Measurements from ENCODE around the gene POPDC3.

The POPDC3 gene

GRCh38 chr6:105164418-105164817 lies 15.4 kb downstream of the POPDC3 start:
- H3K4me3 ChIP-seq (ENCODE audit: low read length) = no peak overlapping the region
- no peak for DNase-seq (ENCODE audit: low read depth, low spot score)

DNA sequence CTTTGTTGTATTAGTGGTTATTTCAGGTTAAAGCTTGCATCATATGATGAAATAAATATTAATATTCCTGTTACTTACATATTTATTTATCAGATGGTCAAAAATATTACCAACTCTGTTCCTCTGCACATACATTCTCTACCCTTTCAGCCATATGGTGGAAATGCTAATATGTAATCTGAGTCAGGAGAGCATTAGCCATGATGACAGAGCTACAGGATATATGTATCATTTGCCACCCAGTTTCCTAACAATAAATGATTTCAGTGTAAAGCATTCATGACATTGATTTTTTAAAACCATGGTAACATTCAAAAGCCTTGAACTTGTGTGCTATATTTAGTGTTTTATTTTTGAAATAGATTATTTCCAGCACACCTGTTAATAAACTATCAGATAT lies 16.6 kb downstream of the POPDC3 start:
- DNase-seq (ENCODE audit: low read depth, low spot score) = no peak
- H3K4me3 ChIP-seq (ENCODE audit: low read length) = no peak overlapping the region

- DNase-seq (ENCODE audit: low read depth, low spot score) = no peak
- H3K4me3 ChIP-seq (ENCODE audit: low read length) = no peak overlapping the region
Measured at GRCh38 chr6:105162377-105162776, 17.4 kb downstream of the POPDC3 start.

DNA sequence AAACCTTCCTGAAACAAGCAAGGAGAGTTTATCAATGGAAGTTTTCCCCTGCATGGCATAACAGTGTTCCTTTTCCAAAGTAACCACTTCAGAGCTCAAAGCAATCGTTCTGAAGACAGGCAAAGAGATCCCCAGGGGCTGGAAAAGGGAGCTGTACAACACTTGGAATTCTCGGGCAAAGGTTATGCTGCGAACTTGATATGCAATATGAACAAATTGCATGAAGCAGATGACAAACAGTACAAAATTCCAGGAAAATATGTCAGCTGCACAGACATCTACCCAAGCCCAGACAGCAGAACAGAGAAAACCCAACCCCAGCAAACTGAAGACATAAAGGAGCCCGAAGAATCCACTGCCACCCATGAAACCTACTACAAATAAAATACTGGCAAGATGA lies 18.4 kb downstream of the POPDC3 start:
- DNase-seq (ENCODE audit: low read depth, low spot score) = no peak
- H3K4me3 ChIP-seq (ENCODE audit: low read length) = no peak overlapping the region

GRCh38 chr6:105153676-105154075 lies 26.1 kb downstream of the POPDC3 start:
- no peak for DNase-seq (ENCODE audit: low read depth, low spot score)
- H3K4me3 ChIP-seq (ENCODE audit: low read length) = no peak overlapping the region

- no peak for DNase-seq (ENCODE audit: low read depth, low spot score)
Measured at GRCh38 chr6:105152880-105153279, 26.9 kb downstream of the POPDC3 start.

DNA sequence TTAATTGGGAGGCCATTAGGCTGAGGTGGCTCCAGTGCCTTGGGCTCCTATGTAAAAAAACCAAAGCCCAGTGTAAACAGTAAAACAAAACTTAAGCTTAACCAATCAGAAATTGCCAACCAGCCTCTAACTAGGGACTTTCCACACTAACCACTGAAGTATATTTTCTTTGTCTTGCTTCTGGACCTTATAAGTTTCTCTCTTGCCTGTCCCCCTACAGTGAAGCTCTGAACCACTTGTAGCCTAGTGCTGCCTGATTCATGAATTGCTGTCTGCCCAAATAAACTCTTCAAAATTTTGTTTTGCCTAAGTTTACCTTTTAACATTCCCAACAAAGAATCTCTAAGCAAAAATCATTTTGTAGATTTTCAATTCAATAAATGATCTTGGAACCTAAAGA lies 28.2 kb downstream of the POPDC3 start:
- no peak for DNase-seq (ENCODE audit: low read depth, low spot score)
- no peak overlapping the region for H3K4me3 ChIP-seq (ENCODE audit: low read length)

More at GRCh38 chr6:105152880-105153279, 26.9 kb downstream of the POPDC3 start:
- H3K4me3 ChIP-seq (ENCODE audit: low read length) = no peak overlapping the region

DNA sequence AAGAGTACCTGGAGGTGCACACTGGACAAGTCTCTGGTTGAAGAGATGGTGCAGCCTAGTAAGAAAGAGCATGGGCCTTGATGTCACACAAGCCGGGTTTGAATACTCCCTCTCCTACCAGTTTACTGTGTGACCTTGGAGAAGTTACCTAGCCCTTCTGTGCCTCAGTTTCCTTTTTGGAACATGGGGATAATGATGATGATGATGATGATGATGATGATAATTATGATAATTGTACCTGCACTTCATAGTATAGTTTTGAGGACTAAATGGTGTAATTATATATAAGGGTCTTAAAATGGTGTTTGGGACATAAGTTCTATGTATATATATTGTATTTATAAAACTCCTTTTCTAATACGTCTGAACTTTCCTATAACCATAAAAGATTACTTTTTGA lies 41.7 kb downstream of the POPDC3 start:
- no peak for DNase-seq (ENCODE audit: low read depth, low spot score)
- H3K4me3 ChIP-seq (ENCODE audit: low read length) = no peak overlapping the region

- no peak for DNase-seq (ENCODE audit: low read depth, low spot score)
Measured at GRCh38 chr6:105137388-105137787, 42.4 kb downstream of the POPDC3 start.

DNA sequence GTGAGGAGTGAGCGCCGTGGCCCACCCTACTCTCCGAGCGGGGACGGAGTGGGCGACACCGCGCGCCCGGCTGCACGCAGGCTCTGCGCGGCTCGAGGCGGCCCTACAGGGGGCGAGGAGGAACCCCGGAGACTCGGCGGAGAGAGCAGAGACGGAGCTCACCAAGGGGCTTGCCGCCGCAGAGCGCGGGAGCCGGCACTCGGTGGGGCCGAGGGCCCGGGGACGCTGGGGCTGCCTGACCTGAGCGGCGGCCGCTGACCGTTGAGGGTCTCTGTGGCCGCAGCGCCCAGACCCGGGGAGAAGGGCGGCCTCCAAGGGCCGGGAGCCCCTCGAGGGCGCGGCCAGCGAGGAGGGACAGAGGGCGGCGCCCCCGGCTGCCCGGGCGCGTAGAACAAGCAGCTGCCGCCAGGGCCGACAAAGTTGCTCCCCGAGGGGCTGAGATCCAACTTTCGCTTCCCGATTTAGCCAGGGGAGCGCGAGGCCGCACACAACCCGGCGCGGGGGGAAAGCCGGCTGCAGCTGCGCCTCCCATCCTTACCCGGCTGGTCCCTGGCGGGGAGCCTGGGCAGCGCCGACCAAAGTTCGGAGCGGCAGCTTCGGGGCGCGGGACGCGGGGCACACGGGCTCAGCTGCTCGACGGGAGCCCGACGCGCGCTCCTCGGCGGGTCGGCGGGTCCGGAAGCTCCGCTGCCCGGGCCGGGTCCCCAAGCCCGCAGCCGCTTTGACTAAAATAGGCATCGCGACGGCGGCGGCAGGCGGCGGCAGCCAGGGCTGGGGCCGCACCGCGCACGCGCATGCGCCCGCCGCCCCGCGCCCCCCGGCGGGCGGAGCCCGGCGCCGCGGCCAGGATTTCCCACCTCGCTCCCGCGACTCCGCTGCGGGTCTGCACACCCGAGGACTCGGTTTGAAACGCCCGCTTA lies 43.1 kb downstream of the POPDC3 start:
- H3K4me3 ChIP-seq (ENCODE audit: low read length) = peak overlapping the region; percentile 54
- no peak for DNase-seq (ENCODE audit: low read depth, low spot score)

More at GRCh38 chr6:105137388-105137787, 42.4 kb downstream of the POPDC3 start:
- no peak overlapping the region; the same call in 1 of the 2 replicates for H3K4me3 ChIP-seq (ENCODE audit: low read length)

GRCh38 chr6:105135907-105136430 lies 43.8 kb downstream of the POPDC3 start:
- no peak for DNase-seq (ENCODE audit: low read depth, low spot score)
- no peak overlapping the region; the same call in 1 of the 2 replicates for H3K4me3 ChIP-seq (ENCODE audit: low read length)

DNA sequence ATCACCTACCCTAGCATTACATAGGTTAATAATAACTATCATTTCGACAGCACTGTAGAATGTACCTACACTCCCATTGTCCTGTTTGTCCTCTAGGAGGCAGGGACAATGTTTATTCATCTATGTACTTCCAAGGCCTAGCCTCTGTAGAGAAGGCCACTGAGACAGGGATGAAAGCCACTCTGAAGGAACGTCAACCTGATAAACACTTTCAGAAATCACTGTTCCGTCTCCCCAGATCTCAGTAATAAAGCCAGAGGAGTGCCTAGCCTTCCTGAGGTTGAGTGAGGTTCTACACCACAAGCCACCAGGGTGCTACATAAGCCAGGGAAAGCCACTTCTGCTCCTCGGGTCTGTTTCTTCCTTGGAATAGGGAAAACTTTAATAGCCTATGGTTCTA lies 44.8 kb downstream of the POPDC3 start:
- DNase-seq (ENCODE audit: low read depth, low spot score) = no peak
- no peak overlapping the region for H3K4me3 ChIP-seq (ENCODE audit: low read length)

- H3K4me3 ChIP-seq (ENCODE audit: low read length) = no peak overlapping the region
- DNase-seq (ENCODE audit: low read depth, low spot score) = no peak
Measured at GRCh38 chr6:105122717-105123116, 57.1 kb downstream of the POPDC3 start.

DNA sequence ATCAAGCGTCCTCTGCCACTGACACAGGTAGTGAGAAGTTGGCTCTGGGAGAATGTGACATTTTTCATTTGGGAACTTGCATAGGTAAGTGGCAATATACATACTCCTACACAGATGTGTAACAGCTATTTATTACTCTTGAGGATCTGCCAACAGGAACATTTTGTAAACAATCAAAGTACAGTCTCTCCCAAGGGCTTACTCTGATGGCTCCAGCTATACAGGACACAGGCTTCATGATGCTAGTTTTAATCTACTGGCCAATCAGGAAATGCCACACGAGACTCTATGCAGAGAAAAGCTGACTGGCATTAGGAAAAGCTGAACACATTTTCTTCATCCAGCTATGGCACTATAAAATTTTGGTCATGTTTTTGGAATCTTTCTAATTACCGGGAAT lies 57.8 kb downstream of the POPDC3 start:
- no peak for DNase-seq (ENCODE audit: low read depth, low spot score)
- H3K4me3 ChIP-seq (ENCODE audit: low read length) = no peak overlapping the region

DNA sequence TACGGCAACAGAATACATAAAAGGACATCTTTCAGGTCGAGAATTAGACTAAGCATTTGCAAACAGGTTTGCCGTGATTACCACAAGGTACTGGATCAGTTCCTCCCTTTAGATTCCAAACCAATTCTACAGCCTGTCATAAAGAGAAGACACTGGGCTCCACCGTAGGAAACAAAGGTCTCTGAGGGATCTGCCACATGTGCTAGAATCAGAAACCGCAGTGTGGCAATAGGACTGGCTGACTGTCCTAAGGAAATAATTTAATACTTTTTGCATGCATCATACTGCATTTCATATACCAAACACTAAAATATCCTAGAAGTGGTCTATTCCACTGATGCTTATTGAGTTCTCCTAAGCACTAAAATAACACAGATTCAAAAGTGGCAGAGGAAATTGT lies 59.2 kb downstream of the POPDC3 start:
- no peak overlapping the region for H3K4me3 ChIP-seq (ENCODE audit: low read length)
- no peak for DNase-seq (ENCODE audit: low read depth, low spot score)

DNA sequence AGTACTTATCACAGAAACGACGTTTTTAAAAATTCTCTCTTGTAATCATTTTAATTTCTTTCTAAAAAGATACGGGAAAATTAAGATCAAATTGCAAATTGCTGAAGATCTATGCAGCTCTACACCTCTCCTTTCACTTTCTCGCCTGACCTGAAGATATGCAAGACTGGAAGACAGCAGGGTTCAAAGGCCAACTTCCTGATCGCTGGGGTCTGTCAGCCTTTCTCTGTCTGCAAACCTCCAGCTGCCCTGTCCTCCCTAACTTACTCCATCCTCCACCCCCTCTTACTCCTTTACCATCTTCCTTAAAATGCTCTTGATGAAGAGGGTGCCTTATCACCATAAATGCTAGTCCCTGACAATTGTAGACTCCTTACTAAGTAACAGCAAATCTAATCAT lies 63.7 kb downstream of the POPDC3 start:
- DNase-seq (ENCODE audit: low read depth, low spot score) = no peak

GRCh38 chr6:105113422-105113821 lies 66.4 kb downstream of the POPDC3 start:
- no peak for DNase-seq (ENCODE audit: low read depth, low spot score)
- no peak overlapping the region for H3K4me3 ChIP-seq (ENCODE audit: low read length)

More for the DNA sequence above, 63.7 kb downstream of the POPDC3 start:
- H3K4me3 ChIP-seq (ENCODE audit: low read length) = no peak overlapping the region

DNA sequence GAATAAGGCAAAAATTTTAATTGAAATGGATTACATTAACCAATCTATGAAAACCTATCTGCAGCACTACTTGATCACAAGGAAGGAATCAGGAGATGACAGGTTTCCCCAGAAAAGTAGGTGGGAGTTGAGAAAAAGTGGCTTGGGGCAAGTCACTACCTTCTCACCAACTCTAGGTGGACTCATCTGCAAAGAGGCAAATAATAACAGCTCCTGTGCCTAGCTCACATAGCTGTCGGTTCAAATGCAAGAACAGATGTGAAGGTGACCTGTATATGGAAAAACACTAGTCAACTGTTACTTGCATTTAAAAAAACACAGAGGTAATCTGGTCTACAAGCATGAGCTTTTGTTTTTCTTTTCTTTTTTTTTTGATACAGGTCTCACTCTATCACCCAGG lies 67.2 kb downstream of the POPDC3 start:
- DNase-seq (ENCODE audit: low read depth, low spot score) = no peak
- no peak overlapping the region for H3K4me3 ChIP-seq (ENCODE audit: low read length)

GRCh38 chr6:105111871-105112270 lies 67.9 kb downstream of the POPDC3 start:
- no peak overlapping the region for H3K4me3 ChIP-seq (ENCODE audit: low read length)
- DNase-seq (ENCODE audit: low read depth, low spot score) = no peak

DNA sequence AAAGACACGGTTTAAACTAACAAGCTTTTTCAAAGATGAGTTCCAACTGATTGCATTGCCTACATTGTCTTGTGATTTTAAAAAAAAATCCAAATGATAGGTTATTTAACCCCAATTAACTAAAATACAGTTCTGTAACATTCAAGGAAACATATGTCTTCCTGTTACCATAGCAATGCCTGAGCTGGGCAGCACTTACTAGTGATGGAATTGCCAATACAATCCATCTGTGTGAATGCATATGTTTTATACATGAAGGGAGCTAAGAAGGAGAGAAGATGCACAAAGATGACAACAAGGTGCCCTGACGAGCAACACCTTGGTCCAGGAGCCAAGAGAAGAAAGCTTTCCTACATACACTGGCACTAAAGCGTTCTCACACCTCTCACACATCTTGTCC lies 68.7 kb downstream of the POPDC3 start:
- H3K4me3 ChIP-seq (ENCODE audit: low read length) = no peak overlapping the region
- no peak for DNase-seq (ENCODE audit: low read depth, low spot score)

Measured in Jurkat, Clone E6-1 (cell line).